Thoracic aorta (tissue), 2 donors: ENCODE data around the gene MSMP. TPM values are rescaled to one million over a fixed set of nuclear protein-coding genes. Genes with fewer than 3 reads are reported as not detected.

Source experiments
- ATAC-seq: fragments of 150-250 bp; one replicate; pipeline ENCODE4 v1.8.0; 2017; ENCODE audit warnings: low read depth; ENCODE audit not compliant: insufficient number of reproducible peaks, low FRiP score
- DNase-seq: peaks from one replicate; pipeline ENCODE4 v3.0.0-alpha.2; 2020; ENCODE audit warnings: low spot score
- H3K27ac ChIP-seq, 2 donors: fragments of 200-600 bp; sonication (generic); 1 replicate in 1 of 2; 2 replicates in 1 of 2; pipeline ENCODE4 v1.5.1; 2016; ENCODE audit warnings: mild to moderate bottlenecking in 2 of 2, moderate library complexity in 2 of 2
- H3K27me3 ChIP-seq: fragments of 200-600 bp; sonication (generic); replicated peaks from 2 replicates; pipeline ENCODE4 v1.6.0; 2016; ENCODE audit warnings: mild to moderate bottlenecking; ENCODE audit not compliant: insufficient read depth
- H3K36me3 ChIP-seq: fragments of 200-600 bp; sonication (generic); one replicate; pipeline ENCODE4 v1.5.1; 2016
- H3K4me1 ChIP-seq, 2 donors: fragments of 200-600 bp; sonication (generic); 1 replicate in 1 of 2; 2 replicates in 1 of 2; pipeline versions ENCODE4 v1.5.1 to v1.6.0; 2016; ENCODE audit warnings: low read depth in 2 of 2, mild to moderate bottlenecking in 1 of 2; ENCODE audit not compliant: control insufficient read depth in 1 of 2
- H3K4me3 ChIP-seq: fragments of 200-600 bp; sonication (generic); 2 replicates; pipeline ENCODE4 v1.5.1; 2016; ENCODE audit warnings: mild to moderate bottlenecking
- H3K9me3 ChIP-seq: fragments of 200-600 bp; sonication (generic); 2 replicates; pipeline ENCODE4 v1.5.1; 2016
- CTCF ChIP-seq: fragments of 200-600 bp; sonication (generic); IDR thresholded peaks from one replicate; pipeline ENCODE4 v1.5.1; 2019; ENCODE audit warnings: antibody characterized with exemption
- total RNA-seq, 2 donors: library from RNA; depleted of rRNA; stranded (reverse); fragments of >200 nt; gene quantifications; one replicate each; pipeline versions ENCODE4 v1.1.0 to v1.2.3, GENCODE V29; 2016

MSMP gene
- total RNA-seq, 2 donors from 2014 or later = not detected

- no peak for TF ChIP-seq CTCF
- ATAC-seq = no peak
- no peaks in the 10 kb centered on the region for H3K36me3 ChIP-seq
- H3K27me3 ChIP-seq = no peaks in the 10 kb centered on the region
- no peaks in the 10 kb centered on the region for H3K9me3 ChIP-seq
- no peak overlapping the region for H3K27ac ChIP-seq
- no peak for DNase-seq
- H3K4me1 ChIP-seq = peaks cover 5 to 26% of the 10 kb centered on the region in 2 donors
- no peak overlapping the region for H3K4me3 ChIP-seq
Observed at GRCh38 chr9:35763803-35764202, 9.7 kb upstream of the MSMP start.

DNA sequence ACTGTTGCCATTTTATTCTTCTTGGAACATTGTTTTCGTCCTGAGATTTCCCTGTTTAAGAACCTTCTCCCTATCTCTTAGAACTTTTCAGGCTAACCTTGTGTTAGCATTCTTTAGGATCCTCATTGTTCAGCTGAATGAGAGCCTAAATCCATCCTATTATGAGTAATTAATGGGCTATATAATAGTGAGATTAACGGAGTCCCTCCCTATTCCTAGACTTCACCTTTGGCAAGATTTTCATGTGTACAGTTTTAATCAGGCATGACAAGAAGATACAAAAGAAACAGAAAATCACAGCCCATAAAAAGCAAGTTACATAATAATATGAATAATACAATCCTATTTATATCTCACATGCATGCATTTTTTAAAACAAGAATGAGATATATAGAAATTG lies 9.1 kb upstream of the MSMP start:
- H3K4me1 ChIP-seq = peaks cover 8 to 32% of the 10 kb centered on the region in 2 donors

GRCh38 chr9:35760651-35761050 lies 6.6 kb upstream of the MSMP start:
- Histone ChIP-seq H3K36me3 (no peaks in the 10 kb centered on the region), H3K9me3 (no peaks in the 10 kb centered on the region), H3K27ac (peak overlapping the region; percentile 21 to 37), H3K4me3 (no peak overlapping the region), H3K4me1 (peaks cover 20 to 51% of the 10 kb centered on the region in 2 donors), H3K27me3 (no peaks in the 10 kb centered on the region)
- no peak for TF ChIP-seq CTCF
- DNase-seq = no peak
- no peak for ATAC-seq

More for the DNA sequence above, 9.1 kb upstream of the MSMP start:
- Histone ChIP-seq H3K4me3 (no peak overlapping the region), H3K27me3 (no peaks in the 10 kb centered on the region), H3K36me3 (no peaks in the 10 kb centered on the region), H3K27ac (no peak overlapping the region), H3K9me3 (no peaks in the 10 kb centered on the region)
- DNase-seq = no peak
- no peak for ATAC-seq
- no peak for TF ChIP-seq CTCF

- Histone ChIP-seq H3K4me1 (peaks cover 20 to 51% of the 10 kb centered on the region in 2 donors), H3K9me3 (no peaks in the 10 kb centered on the region), H3K27ac (peak overlapping the region in 1 of 2 donors; percentile 21), H3K27me3 (no peaks in the 10 kb centered on the region), H3K4me3 (no peak overlapping the region), H3K36me3 (no peaks in the 10 kb centered on the region)
- TF ChIP-seq CTCF = no peak
- no peak for DNase-seq
- ATAC-seq = no peak
Observed at GRCh38 chr9:35759795-35760194, 5.7 kb upstream of the MSMP start.

- peaks cover 2% of the 10 kb centered on the region for H3K36me3 ChIP-seq
- H3K9me3 ChIP-seq = no peaks in the 10 kb centered on the region
- peaks cover 20 to 51% of the 10 kb centered on the region in 2 donors for H3K4me1 ChIP-seq
- no peak for TF ChIP-seq CTCF
- peak overlapping the region; percentile 80 for H3K4me3 ChIP-seq
- H3K27ac ChIP-seq = peak overlapping the region; percentile 63 to 96
- ATAC-seq (no peak), DNase-seq (no peak)
- H3K27me3 ChIP-seq = no peaks in the 10 kb centered on the region
Observed at GRCh38 chr9:35758475-35759050, 4.5 kb upstream of the MSMP start.
